Myocyte (in vitro differentiated cells): ENCODE results near the gene DIS3L2. TPM values are rescaled to one million over a fixed set of nuclear protein-coding genes. Genes with fewer than 3 reads are reported as not detected.
"Not testable (repeated sequence)": the region's sequence is repeated elsewhere in the genome, so short reads cannot be mapped to it uniquely, and the experiment has no call there.

Experiments used
- DNase-seq: peaks from one replicate; pipeline ENCODE4 v3.0.0-alpha.2; 2012; ENCODE audit warnings: low read depth
- total RNA-seq: library from RNA; depleted of rRNA; stranded (reverse); fragments of >200 nt; gene quantifications from 2 replicates; pipeline ENCODE4 v1.2.3, GENCODE V29; 2014

The DIS3L2 gene
- total RNA-seq, 1 donor from 2014 or later, result 20.5 TPM

DNA sequence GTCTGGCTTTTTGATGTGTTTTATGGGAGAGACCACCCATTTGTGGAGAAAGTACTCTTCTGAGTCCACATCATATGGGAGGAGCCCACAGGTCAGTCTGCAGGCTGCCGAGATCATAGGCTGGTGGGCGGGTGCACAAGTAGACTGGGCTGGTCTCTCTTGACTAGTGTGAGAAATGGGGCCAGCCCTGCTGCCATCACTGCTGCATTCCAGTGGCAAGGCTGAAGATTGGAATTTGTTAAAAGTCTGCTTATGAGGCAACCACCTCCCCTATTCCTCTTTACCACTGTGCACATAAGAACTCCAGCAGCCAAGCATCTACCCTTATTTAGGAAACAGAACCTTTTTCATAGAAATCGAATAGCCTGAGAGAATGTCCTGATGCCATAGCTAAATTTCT is 200.7 kb downstream of the DIS3L2 start:
- no peak for DNase-seq

DNA sequence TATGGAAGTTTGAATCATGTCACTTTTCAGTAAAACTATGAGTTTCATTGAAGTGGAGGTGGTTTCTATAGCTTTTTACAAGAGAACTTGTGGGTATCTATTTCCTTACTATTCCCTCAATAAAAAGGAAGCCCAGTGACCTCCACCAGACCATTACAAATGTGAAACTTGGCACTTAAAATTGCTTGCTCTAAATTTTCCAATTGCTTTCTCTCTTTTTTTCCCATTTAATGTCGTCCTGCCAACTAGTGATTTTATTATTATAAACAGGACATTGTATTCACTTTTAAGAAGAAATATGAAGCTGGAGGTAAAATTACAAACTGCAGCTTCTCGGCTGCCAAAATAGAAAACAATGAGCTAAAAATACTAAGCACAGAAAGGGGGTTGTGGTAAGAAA is 208.9 kb downstream of the DIS3L2 start:
- no peak for DNase-seq

DNA sequence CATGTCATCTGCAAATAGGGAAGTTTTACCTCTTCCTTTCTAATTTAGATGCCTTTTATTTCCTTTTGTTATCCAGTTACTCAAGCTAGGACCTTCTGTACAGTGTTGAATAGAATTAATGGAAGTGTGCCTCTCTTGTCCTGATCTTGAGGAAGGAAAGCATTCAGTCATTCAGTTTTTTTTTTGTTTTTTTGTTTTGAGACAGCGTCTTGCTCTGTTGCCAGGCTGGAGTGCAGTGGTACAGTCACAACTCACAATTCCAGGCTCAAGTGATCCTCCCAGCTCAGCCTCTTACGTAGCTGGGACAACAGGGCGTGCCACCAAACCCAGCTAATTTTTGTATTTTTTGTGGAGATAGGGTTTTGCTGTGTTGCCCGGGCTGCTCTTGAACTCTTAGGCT is 213.1 kb downstream of the DIS3L2 start:
- no peak for DNase-seq

GRCh38 chr2:232176587-232176986 is 215.1 kb downstream of the DIS3L2 start:
- DNase-seq, result not testable (repeated sequence)

GRCh38 chr2:232183279-232183678 is 221.8 kb downstream of the DIS3L2 start:
- DNase-seq, result no peak

- DNase-seq, result no peak
Measured at GRCh38 chr2:232184346-232184745, 222.8 kb downstream of the DIS3L2 start.

- DNase-seq, result no peak
Measured at GRCh38 chr2:232190796-232191195, 229.3 kb downstream of the DIS3L2 start.

DNA sequence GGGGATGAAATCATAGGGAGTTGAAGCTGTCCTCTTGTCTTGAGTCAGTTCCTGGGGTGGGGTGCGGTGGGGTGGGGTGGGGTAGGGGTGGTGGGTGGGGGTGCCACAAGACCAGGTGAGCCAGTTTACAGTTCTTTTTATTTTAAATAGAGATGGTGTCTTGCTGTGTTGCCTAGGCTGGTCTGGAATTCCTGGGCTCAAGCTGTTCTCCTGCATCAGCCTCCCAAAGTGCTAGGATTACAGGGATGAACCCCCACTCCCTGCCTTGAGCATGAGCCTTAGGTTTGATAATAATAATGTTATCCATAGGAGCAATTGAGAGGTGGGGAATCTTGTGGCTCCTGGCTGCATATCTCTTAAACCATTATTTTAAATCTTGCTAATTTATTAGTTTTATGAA is 234.0 kb downstream of the DIS3L2 start:
- no peak for DNase-seq

DNA sequence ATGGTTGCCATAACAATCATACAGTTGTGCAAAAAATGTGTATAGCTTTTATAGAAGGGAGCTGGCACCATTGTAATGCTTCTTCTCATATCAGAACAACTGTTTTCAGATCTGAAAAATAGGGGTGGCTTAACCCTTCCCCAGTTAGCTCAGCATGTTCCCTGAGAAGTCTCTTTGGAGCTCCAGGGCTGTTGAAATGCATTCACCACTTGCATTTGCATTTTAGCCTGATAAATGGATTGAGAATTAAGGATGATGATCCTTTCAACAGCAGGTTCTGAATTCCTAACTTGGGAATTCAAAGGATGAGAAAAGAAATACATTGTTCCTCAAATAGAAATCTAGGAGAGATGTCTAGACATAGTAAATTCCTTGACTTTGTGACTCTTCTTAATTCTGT is 235.3 kb downstream of the DIS3L2 start:
- no peak for DNase-seq

DNA sequence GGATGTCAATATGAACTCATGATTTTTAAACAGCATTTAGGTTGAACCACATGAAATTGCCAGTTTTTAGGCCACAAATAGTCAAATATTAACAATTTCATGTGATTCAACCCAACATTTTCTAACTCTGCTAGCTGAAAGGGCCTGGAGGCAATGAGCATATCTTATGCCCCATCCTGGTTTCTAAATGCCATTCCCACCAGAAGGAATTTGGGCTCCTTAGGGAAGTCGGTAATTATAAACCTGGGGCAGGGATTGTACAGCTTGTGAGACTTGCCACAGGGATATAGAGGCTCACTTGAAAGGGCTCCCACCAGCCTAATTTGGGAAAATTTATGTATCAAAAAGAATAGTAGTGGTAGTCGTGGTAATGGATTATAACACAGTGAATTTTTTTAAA is 238.7 kb downstream of the DIS3L2 start:
- peak; percentile 24 for DNase-seq

GRCh38 chr2:232203166-232203891 is 241.8 kb downstream of the DIS3L2 start:
- peak; percentile 14 for DNase-seq

GRCh38 chr2:232203936-232204335 is 242.4 kb downstream of the DIS3L2 start:
- DNase-seq, result no peak

DNA sequence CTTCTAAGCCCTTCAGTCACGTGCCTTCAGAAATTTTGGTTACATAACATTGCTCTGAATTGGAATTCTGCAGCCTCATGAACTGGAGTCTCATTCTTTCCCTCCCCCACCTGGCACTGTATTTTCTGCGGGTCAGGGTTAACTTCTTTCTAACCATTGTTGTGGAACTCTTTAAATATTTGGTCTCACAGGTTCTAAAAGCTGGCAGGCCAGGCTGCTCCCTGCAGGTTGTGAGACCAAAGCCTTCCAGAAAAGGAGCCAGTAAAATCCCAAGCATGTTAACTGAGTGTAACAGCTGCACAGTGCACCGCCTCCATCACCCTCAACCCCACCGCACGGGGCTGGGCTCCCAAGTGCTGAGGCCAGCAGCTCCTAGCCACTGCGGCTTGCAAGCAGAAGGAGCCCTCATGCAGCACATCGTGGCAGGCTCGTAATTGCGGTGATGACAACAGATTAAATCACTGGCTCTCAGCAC is 243.0 kb downstream of the DIS3L2 start:
- peak; percentile 98 for DNase-seq

GRCh38 chr2:232207174-232207573 is 245.7 kb downstream of the DIS3L2 start:
- no peak for DNase-seq

DNA sequence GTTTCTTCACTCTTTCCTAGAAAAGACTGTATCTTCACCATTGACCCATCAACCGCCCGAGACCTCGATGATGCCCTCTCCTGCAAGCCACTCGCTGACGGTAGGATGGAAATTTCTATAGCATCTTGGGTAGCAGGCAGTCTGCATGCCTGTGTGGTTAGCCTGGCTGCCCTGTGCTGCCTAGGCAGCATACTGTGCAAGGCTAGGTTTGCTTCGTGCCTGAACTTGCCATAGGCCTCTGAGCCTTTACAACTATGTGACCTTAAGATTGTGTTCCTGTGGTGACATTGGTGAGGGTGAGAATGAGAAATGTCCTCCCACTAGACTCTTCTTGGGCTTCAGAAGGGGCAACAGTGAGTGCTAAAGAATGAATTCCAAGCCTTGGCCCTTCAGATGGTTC is 248.8 kb downstream of the DIS3L2 start:
- no peak for DNase-seq

DNA sequence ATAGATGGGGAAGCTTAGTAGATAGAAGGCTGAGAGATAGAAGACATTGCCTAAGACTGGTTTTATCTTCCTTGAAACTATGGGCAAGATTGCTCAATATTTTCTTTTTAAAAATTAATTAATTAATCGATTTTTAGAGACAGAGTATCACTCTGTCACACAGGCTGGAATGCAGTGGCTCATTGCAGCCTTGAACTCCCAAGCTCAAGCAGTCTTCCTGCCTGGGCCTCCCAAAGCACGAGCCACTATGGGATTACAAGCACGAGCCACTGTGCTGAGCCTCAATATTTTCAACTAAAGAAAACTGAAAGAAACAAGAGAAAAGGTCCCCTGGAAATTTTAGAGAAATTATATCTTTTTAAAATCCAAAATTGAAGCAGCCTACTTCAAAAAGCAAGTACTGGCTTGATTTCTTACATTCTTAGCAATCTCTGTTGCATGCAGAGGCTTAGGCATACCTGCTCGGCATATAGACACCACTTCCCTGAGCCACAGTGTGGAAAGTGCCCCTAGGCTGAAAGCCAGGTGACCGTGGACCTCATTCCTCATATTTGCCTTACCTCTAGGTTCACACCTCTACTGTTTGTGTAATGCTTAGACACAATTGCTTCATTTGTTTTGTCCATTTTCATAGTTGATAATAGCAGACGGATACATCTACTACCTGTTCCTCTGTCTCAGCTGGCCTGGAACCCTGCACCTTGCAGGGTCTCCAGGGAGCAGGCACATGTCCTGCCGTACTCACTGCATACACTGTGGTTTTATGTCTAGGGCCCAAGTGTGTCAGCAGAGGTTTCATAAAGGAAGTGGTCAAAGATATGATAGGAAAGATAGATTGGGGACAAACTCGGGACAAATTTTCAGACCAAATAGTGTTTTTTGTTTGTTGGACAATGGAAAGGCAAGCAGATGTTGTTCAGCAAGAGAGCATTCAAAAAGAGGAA is 250.5 kb downstream of the DIS3L2 start:
- no peak for DNase-seq

- DNase-seq, result no peak
Measured at GRCh38 chr2:232213176-232213575, 251.7 kb downstream of the DIS3L2 start.

GRCh38 chr2:232214053-232214452 is 252.5 kb downstream of the DIS3L2 start:
- no peak for DNase-seq

GRCh38 chr2:232216028-232216427 is 254.5 kb downstream of the DIS3L2 start:
- DNase-seq, result no peak

DNA sequence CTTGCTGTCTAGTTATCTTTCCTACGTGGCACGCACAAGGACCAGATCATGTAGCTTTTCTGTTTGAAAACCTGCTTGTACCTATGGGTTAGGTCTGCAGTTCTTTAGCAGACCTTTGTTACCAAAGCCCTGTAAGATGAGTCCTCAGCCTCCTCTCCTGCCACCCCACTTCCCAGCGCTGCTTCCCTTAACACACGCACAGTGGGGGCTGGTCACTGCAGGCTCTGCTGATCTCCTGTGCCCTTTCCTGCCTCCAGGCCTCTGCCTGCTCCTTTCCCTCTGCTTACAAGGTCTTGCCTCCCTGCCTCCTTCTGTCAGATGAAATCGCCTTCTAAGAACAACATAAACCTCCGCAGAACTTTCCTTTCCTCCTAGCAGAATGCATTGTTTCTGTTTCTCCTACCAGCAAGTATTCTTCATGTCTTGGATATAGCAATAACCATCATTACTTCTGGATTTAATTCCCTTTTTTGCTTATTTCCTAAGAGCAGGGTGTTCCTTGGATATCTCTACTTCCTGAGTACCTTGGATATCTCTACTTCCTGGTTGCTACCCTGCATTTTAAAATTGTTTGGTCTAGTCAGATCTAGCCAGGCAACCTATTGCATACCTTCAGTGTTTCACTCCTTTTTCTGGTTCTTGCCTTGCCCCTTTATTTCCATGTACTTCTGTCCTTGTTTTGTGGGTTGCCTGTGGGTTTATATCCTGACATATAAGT is 257.4 kb downstream of the DIS3L2 start:
- no peak for DNase-seq

- DNase-seq, result no peak
Measured at GRCh38 chr2:232219496-232219870, 258.0 kb downstream of the DIS3L2 start.

DNA sequence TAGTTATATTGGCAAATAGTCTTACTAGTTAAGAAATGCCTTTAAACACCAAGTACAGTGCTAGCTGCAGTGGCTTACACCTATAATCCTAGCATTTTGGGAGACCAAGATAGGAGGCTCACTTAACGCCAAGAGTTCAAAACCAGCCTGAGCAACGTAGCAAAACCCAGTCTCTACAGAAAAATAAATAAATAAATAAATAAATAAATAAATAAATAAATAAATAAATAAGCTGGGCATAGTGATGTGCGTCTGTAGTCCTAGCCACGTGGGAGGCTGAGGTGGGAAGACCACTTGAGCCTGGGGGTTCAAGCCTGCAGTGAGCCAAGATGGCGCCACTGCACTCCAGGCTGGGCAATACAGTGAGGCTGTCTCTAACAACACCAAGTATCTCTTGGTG is 258.4 kb downstream of the DIS3L2 start:
- DNase-seq, result no peak
